Neural cell (in vitro differentiated cells): Measurements from ENCODE around the gene WDR73. TPM values are rescaled to one million over a fixed set of nuclear protein-coding genes. Genes with fewer than 3 reads are reported as not detected.

Source experiments
- H2AFZ ChIP-seq: fragments of 200-600, 300-800 bp; sonication (generic), shearing (Covaris generic); 2 replicates; pipeline ENCODE4 v1.6.0; 2014; ENCODE audit warnings: low read depth, mild to moderate bottlenecking, antibody characterized with exemption, low read length, moderate library complexity
- H3F3A ChIP-seq: fragments of 200-600 bp; shearing (Covaris generic); 2 replicates; pipeline ENCODE4 v1.6.1; 2016; ENCODE audit warnings: mild to moderate bottlenecking, moderate library complexity, mixed read lengths, antibody characterized with exemption, low read length; ENCODE audit not compliant: insufficient read depth, poor library complexity, severe bottlenecking
- H3K27ac ChIP-seq: fragments of 200-600, 300-800 bp; sonication (generic), shearing (Covaris generic); 2 replicates; pipeline ENCODE4 v1.5.1; 2014; ENCODE audit warnings: mild to moderate bottlenecking, low read length, moderate library complexity
- H3K27me3 ChIP-seq: fragments of 300-800, 200-600 bp; sonication (generic), shearing (Covaris generic); 2 replicates; pipeline ENCODE4 v1.6.0; 2014; ENCODE audit warnings: mild to moderate bottlenecking, low read depth, low read length, moderate library complexity; ENCODE audit not compliant: insufficient read depth
- H3K36me3 ChIP-seq: fragments of 300-800, 200-600 bp; sonication (generic), shearing (Covaris generic); 2 replicates; pipeline ENCODE4 v1.5.1; 2014; ENCODE audit warnings: mild to moderate bottlenecking, antibody characterized with exemption, low read length, moderate library complexity; ENCODE audit not compliant: insufficient read depth
- H3K4me2 ChIP-seq: fragments of 300-800, 200-600 bp; sonication (generic), shearing (Covaris generic); 2 replicates; pipeline ENCODE4 v1.6.0; 2014; ENCODE audit warnings: mild to moderate bottlenecking, low read length
- H3K4me3 ChIP-seq: fragments of 300-800, 200-600 bp; sonication (generic), shearing (Covaris generic); 2 replicates; pipeline ENCODE4 v1.5.1; 2014; ENCODE audit warnings: mild to moderate bottlenecking, low read length, moderate library complexity
- H3K79me2 ChIP-seq: fragments of 200-600 bp; shearing (Covaris generic); replicated peaks from 2 replicates; pipeline ENCODE4 v1.6.0; 2014; ENCODE audit warnings: mild to moderate bottlenecking, low read length, moderate library complexity; ENCODE audit not compliant: insufficient read depth
- H3K9ac ChIP-seq: fragments of 300-800, 200-600 bp; sonication (generic), shearing (Covaris generic); 2 replicates; pipeline ENCODE4 v1.6.1; 2016; ENCODE audit warnings: mild to moderate bottlenecking, low read length, mixed read lengths
- H3K9me2 ChIP-seq: fragments of 200-600 bp; shearing (Covaris generic); 2 replicates; pipeline ENCODE4 v1.6.1; 2016; ENCODE audit warnings: mild to moderate bottlenecking, low read length, mixed read lengths; ENCODE audit not compliant: insufficient read depth
- H3K9me3 ChIP-seq: fragments of 200-600, 300-800 bp; sonication (generic), shearing (Covaris generic); 2 replicates; pipeline ENCODE4 v1.6.1; 2016; ENCODE audit warnings: mild to moderate bottlenecking, mixed run types, low read length, moderate library complexity, mixed read lengths
- H4K20me1 ChIP-seq: fragments of 200-600 bp; shearing (Covaris generic); 2 replicates; pipeline ENCODE4 v1.6.1; 2016; ENCODE audit warnings: mild to moderate bottlenecking, mixed run types; ENCODE audit not compliant: insufficient read depth
- CTCF ChIP-seq: fragments of 450-650 bp; IDR thresholded peaks from 2 replicates; pipeline ENCODE4 v1.5.1; 2014; ENCODE audit warnings: antibody characterized with exemption, mild to moderate bottlenecking, moderate library complexity; ENCODE audit not compliant: poor library complexity, severe bottlenecking
- EP300 ChIP-seq: fragments of 450-650 bp; conservative IDR thresholded peaks from 2 replicates; pipeline ENCODE4 v1.6.1; 2014; ENCODE audit warnings: antibody characterized with exemption, mild to moderate bottlenecking, moderate library complexity; ENCODE audit not compliant: poor library complexity, severe bottlenecking
- EZH2 ChIP-seq: fragments of 200-600, 300-800 bp; shearing (Covaris generic), sonication (generic); IDR thresholded peaks from 2 replicates; pipeline ENCODE4 v1.6.1; 2014; ENCODE audit warnings: antibody characterized with exemption, low read length, borderline replicate concordance, mild to moderate bottlenecking; ENCODE audit not compliant: insufficient read depth, poor library complexity, severe bottlenecking
- MXI1 ChIP-seq: fragments of 450-650 bp; conservative IDR thresholded peaks from 2 replicates; pipeline ENCODE4 v1.6.1; 2014; ENCODE audit warnings: antibody characterized with exemption, mild to moderate bottlenecking; ENCODE audit not compliant: poor library complexity, severe bottlenecking
- POLR2AphosphoS5 ChIP-seq: IDR thresholded peaks from 2 replicates; pipeline ENCODE4 v1.6.1; 2012
- RAD21 ChIP-seq: fragments of 450-650 bp; conservative IDR thresholded peaks from 2 replicates; pipeline ENCODE4 v1.6.1; 2014; ENCODE audit warnings: antibody characterized with exemption, mild to moderate bottlenecking, moderate library complexity
- REST ChIP-seq: IDR thresholded peaks from 2 replicates; pipeline ENCODE4 v1.6.1; 2012; ENCODE audit warnings: borderline replicate concordance
- SMC3 ChIP-seq: fragments of 450-650 bp; conservative IDR thresholded peaks from 2 replicates; pipeline ENCODE4 v1.6.1; 2014; ENCODE audit warnings: antibody characterized with exemption, mild to moderate bottlenecking, moderate library complexity; ENCODE audit not compliant: poor library complexity
- TAF1 ChIP-seq: IDR thresholded peaks from 2 replicates; pipeline ENCODE4 v1.6.1; 2012; ENCODE audit warnings: low read depth
- polyA plus RNA-seq: library from polyadenylated mRNA; depleted of rRNA; stranded (reverse); fragments of >200 nt; gene quantifications from 2 replicates; pipeline ENCODE4 v1.2.3, GENCODE V29; 2014

The WDR73 gene
- polyA plus RNA-seq, 1 donor from 2014 or later: 75.4 TPM

- Histone ChIP-seq H3K27ac (no peak overlapping the region), H3K9me3 (peaks cover 21% of the 10 kb centered on the region), H3F3A (no peaks in the 10 kb centered on the region), H4K20me1 (no peaks in the 10 kb centered on the region), H3K9ac (no peak overlapping the region), H2AFZ (no peak overlapping the region), H3K27me3 (no peaks in the 10 kb centered on the region), H3K36me3 (peaks cover 28% of the 10 kb centered on the region), H3K9me2 (no peaks in the 10 kb centered on the region), H3K4me3 (no peak overlapping the region), H3K79me2 (peaks cover 16% of the 10 kb centered on the region), H3K4me2 (no peak overlapping the region)
- TF ChIP-seq RAD21 (no peak), POLR2AphosphoS5 (no peak), REST (no peak), MXI1 (no peak), EZH2 (no peak), CTCF (no peak), SMC3 (no peak), TAF1 (no peak), EP300 (no peak)
Measured at GRCh38 chr15:84620626-84621025, 33.5 kb downstream of the WDR73 start.

GRCh38 chr15:84616235-84616634, 37.8 kb downstream of the WDR73 start:
- Histone ChIP-seq H4K20me1 (no peaks in the 10 kb centered on the region), H3K9ac (no peak overlapping the region), H3K4me3 (no peak overlapping the region), H3K4me2 (no peak overlapping the region), H3K27ac (no peak overlapping the region), H3K9me3 (peaks cover 7% of the 10 kb centered on the region), H3K9me2 (no peaks in the 10 kb centered on the region), H3K27me3 (no peaks in the 10 kb centered on the region), H3K79me2 (peaks cover 27% of the 10 kb centered on the region), H3K36me3 (peaks cover 9% of the 10 kb centered on the region), H3F3A (no peaks in the 10 kb centered on the region), H2AFZ (no peak overlapping the region)
- TF ChIP-seq POLR2AphosphoS5 (no peak), TAF1 (no peak), RAD21 (no peak), EZH2 (no peak), EP300 (no peak), REST (no peak), MXI1 (no peak), SMC3 (no peak), CTCF (no peak)
